Glutamatergic neuron (in vitro differentiated cells): ENCODE data around the gene PRR33. TPM values are rescaled to one million over a fixed set of nuclear protein-coding genes. Genes with fewer than 3 reads are reported as not detected.

Experiments used
- DNase-seq: peaks from one replicate; pipeline ENCODE4 v3.0.0; 2022
- H3K27ac Mint-ChIP-seq: one replicate; pipeline ENCODE4 v1.8.0; 2020; ENCODE audit warnings: mild to moderate bottlenecking, mixed read lengths, inconsistent platforms; ENCODE audit not compliant: unreplicated experiment
- H3K27me3 Mint-ChIP-seq: one replicate; pipeline ENCODE4 v1.8.0; 2020; ENCODE audit warnings: mild to moderate bottlenecking, moderate library complexity, mixed read lengths, inconsistent platforms; ENCODE audit not compliant: unreplicated experiment
- H3K36me3 Mint-ChIP-seq: one replicate; pipeline ENCODE4 v1.8.0; 2020; ENCODE audit warnings: mild to moderate bottlenecking, mixed read lengths, inconsistent platforms; ENCODE audit not compliant: unreplicated experiment
- H3K4me1 Mint-ChIP-seq: one replicate; pipeline ENCODE4 v1.8.0; 2020; ENCODE audit warnings: mild to moderate bottlenecking, low read depth, mixed read lengths, inconsistent platforms; ENCODE audit not compliant: unreplicated experiment
- H3K4me3 Mint-ChIP-seq: one replicate; pipeline ENCODE4 v1.8.0; 2020; ENCODE audit warnings: mild to moderate bottlenecking, mixed read lengths, inconsistent platforms; ENCODE audit not compliant: unreplicated experiment
- H3K9me3 Mint-ChIP-seq: one replicate; pipeline ENCODE4 v1.8.0; 2020; ENCODE audit warnings: mild to moderate bottlenecking, moderate library complexity, mixed read lengths, inconsistent platforms; ENCODE audit not compliant: unreplicated experiment
- total RNA-seq: library from RNA; stranded (reverse); fragmentation: NEBNext Ultra II Directional; extraction: Animal tissue kit (Norgen Biotek cat#: 25700); gene quantifications from one replicate; pipeline ENCODE4 v1.2.1, GENCODE V29; 2021; ENCODE audit not compliant: unreplicated experiment
- TF ChIP-seq, protein P1 (sequence below): fragments of 200-600 bp; sonication (generic); IDR thresholded peaks from one replicate; pipeline ENCODE4 v1.5.0; 2021; ENCODE audit not compliant: partially characterized antibody, unreplicated experiment

Gene PRR33
- total RNA-seq, 1 donor from 2014 or later: not detected

DNA sequence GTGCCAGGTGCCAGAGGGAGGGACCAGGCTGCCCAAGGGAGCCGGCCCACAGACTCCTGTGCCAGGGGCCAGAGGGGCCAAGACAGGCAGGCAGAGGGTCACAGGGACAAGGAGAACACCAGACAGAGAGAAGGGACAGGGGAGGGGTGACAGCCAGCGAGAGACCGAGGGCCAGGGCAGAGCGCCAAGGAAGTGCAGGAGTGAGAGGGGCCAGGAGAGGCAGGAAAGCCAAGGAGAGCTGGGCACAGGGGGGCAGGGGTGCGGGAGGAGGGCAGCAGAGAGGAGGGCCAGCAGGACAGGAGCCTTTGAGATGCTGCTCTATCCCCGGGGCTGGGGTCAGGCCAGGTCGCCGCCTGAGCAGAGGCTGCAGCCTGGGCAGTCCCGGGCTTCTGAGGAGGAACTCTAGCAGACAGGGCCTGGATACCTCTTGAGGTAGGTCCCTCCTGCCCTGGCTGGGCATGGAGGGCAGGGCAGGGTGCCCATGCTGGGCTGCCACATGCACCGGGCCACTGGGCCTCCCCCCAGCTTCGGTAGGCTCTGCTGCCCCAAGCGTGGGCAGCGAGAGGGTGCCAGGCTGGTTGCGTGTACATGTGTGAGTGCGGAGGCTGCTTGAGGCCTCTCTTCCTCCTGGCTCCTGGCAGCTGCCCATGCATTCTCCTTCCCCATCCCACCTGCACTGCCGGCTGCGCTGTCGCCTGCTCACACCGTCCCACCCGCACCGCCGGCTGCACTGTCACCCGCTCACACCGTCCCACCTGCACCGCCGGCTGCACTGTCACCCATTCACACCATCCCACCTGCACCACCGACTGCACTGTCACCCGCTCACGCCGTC lies 26.6 kb downstream of the PRR33 start:
- Mint-ChIP-seq H3K4me1 (no peaks in the 10 kb centered on the region), H3K36me3 (no peaks in the 10 kb centered on the region), H3K27me3 (peaks cover 2% of the 10 kb centered on the region), H3K4me3 (no peak overlapping the region), H3K9me3 (no peaks in the 10 kb centered on the region), H3K27ac (no peak overlapping the region)
- DNase-seq: no peak
- TF ChIP-seq, protein P1, sequence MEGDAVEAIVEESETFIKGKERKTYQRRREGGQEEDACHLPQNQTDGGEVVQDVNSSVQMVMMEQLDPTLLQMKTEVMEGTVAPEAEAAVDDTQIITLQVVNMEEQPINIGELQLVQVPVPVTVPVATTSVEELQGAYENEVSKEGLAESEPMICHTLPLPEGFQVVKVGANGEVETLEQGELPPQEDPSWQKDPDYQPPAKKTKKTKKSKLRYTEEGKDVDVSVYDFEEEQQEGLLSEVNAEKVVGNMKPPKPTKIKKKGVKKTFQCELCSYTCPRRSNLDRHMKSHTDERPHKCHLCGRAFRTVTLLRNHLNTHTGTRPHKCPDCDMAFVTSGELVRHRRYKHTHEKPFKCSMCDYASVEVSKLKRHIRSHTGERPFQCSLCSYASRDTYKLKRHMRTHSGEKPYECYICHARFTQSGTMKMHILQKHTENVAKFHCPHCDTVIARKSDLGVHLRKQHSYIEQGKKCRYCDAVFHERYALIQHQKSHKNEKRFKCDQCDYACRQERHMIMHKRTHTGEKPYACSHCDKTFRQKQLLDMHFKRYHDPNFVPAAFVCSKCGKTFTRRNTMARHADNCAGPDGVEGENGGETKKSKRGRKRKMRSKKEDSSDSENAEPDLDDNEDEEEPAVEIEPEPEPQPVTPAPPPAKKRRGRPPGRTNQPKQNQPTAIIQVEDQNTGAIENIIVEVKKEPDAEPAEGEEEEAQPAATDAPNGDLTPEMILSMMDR: no peak

DNA sequence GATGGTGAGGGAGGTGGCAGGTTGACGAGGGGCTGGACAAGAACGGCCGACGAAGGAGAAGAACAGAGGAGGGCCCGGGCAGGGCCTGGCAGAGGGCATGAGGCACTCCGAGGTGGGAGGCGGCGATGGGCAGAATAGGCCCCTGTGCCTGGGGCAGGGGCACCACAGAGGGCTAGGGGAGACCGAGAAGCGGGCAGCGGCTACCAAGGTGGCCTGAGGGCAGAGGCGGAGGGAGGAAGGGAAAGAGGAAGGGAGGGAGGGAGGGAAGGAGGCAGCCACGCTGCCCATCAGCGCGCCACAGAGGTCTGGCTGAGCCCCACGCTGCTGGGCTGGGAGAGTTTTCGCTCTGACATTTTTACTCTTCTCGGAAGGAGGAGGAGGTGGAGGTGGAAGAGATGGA lies 27.5 kb downstream of the PRR33 start:
- Mint-ChIP-seq H3K27ac (no peak overlapping the region), H3K36me3 (no peaks in the 10 kb centered on the region), H3K27me3 (peaks cover 2% of the 10 kb centered on the region), H3K4me3 (no peak overlapping the region), H3K4me1 (peaks cover 3% of the 10 kb centered on the region), H3K9me3 (no peaks in the 10 kb centered on the region)
- TF ChIP-seq, protein P1: no peak
- no peak for DNase-seq

DNA sequence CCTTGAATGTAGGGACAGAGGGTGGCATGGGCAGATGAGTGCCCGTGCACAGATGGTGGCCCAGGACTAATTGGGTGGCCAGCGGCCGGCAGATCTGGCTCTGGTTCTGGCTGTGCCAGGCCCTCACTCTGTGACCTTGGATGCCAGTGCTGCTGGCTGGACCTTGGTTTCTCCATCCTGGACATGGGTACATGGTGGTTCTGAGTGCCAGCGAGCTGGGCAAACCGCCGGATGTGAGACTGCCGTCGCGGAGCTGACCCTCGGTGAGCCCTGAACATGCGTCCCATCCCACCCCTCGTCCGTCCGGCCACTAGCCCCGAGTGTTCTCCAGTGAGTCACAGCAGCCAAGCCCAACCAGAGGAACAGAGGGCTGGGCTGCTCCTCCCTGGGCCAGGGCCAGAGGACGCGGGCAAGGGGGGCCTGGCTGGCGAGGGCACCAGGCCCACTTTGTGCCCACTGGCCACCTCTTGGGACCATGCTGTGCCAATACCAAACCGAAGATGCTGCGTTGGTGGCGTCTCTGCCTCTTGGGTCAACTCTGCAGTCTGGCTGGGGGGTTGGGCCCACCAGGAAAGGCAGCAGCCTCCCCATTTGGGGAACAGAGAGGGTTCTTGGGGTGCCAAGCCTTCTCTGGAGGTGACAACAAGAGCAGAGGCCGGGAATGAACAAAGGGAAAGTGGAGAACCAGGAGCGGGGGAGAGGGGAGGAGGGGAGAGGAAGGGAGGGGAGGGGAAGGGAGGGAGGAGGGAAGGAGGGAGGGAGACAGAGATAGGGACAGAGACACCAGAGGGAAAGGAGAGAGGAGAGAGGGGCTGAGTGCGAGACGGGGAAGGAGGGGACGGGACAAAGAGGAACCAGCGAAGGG lies 28.1 kb downstream of the PRR33 start:
- Mint-ChIP-seq H3K9me3 (no peaks in the 10 kb centered on the region), H3K27ac (no peak overlapping the region), H3K27me3 (no peaks in the 10 kb centered on the region), H3K4me1 (peaks cover 3% of the 10 kb centered on the region), H3K4me3 (no peak overlapping the region), H3K36me3 (no peaks in the 10 kb centered on the region)
- peak; percentile 56 for DNase-seq
- TF ChIP-seq, protein P1: no peak

DNA sequence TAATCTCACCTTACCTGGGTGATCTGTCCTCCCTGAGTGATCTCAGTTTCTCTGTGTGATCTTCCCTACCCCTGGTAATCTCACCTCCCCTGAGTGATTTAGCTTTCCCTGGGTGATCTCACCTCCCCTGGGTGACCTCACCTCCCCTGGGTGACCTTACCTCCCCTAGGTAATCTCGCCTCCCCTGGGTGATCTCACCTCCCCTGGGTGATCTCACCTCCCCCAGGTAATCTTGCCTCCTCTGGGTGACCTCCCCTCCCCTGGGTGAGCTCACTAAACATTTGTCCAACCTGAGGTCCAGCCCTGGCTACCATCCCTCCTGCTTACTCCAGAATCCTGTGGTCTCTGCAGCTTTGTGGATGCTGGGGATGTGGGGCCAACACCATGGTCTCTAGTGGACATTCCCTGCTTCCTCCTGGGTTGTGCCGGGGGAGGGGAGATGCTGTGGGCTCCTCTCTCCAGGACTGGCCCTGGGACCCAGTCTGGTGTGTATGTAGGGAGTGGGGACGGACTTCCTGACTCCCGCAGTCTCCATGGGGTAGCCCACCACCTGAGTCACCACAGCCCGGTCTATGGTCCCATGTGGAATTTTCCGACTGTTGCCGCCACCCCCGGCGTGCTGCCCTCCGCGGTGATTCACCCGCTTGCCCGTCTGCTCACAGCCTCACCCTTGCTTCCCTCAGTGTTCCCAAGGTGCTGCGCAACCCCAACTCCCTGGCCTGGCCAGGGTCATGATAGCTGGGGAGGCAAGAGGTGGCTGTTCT lies 28.9 kb downstream of the PRR33 start:
- no peak for DNase-seq
- TF ChIP-seq, protein P1: no peak
- Mint-ChIP-seq H3K27me3 (no peaks in the 10 kb centered on the region), H3K4me1 (peaks cover 3% of the 10 kb centered on the region), H3K4me3 (no peak overlapping the region), H3K9me3 (no peaks in the 10 kb centered on the region), H3K27ac (no peak overlapping the region), H3K36me3 (no peaks in the 10 kb centered on the region)
